NK-92 (cell line): ENCODE data around the gene CENPT.

Source experiments
- DNase-seq: peaks from one replicate; lab custom pipeline; 2025; ENCODE audit not compliant: unreplicated experiment; lab: John Stamatoyannopoulos, UW

Gene CENPT

DNA sequence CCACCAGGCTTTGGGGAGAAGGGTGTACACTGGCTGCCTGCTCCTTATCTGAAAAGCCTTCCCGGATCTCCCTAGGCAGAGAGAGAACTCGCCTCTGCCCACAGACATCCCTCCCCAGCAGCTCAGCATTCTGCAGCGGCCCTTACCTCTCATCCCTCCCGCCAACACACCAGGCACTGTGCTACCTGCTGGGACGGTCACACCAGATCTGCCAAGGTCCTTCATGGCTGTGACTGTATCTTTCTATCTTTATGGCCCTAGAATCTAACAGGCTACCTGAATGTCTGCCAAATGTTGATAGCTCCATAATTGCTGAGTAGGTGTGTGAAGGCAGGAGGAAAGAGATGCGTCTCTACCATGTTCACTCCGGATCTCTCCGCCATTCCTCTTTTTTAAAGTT, 32.9 kb downstream of the CENPT start:
- DNase-seq = no peak

DNA sequence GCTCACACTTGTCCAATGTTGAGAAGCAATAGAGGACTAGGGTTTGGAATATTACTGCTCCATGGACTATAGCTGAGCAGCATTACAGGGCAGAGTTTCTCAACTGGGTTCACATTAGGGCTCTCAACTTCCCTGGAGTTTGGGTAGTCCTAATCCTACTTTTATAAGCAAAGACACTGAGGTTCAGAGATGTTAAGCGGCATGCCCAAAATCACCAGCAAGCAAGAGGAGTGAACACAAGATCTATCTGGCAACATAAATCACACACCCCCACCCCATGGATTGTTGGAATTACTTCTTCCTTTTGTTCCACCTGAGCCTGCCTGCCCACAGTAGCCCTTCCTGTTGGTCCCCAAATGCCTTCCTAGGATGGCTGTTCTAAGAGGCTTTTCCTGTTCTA, 35.6 kb downstream of the CENPT start:
- DNase-seq = no peak

GRCh38 chr16:67807148-67807682, 40.3 kb downstream of the CENPT start:
- DNase-seq = no peak

GRCh38 chr16:67806428-67807147, 40.9 kb downstream of the CENPT start, which contains the start of the genes RANBP10 and TSNAXIP1:
Gene RANBP10 (minus strand): TSS chr16:67806560. CDS start chr16:67806536, 24 bp downstream.
Gene TSNAXIP1 (plus strand): TSS chr16:67806889. CDS start chr16:67807150, 261 bp downstream.
- DNase-seq = peak; percentile 78

GRCh38 chr16:67805718-67806427, 41.6 kb downstream of the CENPT start:
- DNase-seq = no peak

DNA sequence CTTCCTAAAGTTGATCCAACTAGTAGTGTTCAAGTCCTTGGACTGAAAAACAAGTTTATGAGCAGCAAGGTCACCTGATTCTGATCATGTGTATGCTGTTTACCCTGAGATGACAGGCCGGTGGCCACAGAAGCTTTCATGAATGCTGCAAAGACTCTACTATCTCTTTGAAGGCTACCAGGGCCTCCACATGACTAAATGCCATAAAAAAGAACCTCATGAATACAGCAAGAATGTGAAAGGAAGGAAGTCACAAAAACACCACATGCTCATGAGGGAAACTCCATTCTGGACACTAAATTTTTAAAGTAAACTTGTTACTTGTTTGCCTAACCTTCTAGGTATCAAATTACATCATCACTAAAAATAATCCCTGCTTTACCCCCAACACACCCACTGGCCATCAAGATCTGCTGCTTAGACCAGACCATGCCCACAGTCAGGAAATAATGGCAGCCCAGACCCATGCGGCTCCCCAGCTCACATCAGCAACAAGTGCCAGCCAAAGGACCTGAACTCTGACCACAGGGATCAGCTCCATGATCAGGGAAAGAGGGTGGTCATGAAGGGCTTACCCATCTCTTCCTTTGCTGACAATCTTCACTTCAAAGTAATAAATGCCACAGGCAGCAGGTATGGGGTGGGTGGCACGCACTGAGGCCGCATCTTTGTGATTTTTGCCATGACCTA, 42.5 kb downstream of the CENPT start:
- DNase-seq = no peak

DNA sequence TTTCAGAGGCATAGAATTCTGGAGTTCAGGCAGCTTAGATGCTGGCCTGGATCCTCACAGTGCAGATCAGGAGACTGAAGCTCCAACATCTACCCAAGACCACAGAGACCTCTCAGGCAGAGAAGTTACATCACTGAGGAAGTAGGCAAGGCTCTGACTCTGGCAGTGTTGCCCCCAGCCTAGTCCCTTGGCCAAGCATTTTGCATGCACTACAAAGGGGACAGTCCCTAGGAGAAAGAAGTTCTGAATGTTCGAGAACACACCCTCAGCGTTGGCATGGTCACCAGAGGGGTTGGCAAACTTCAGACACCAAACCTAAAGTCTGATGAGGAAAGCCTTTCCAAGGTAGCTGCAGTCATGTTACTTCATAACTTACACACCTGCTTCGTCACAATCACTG, 43.6 kb downstream of the CENPT start:
- no peak for DNase-seq

GRCh38 chr16:67801883-67802282, 45.6 kb downstream of the CENPT start:
- DNase-seq = no peak

DNA sequence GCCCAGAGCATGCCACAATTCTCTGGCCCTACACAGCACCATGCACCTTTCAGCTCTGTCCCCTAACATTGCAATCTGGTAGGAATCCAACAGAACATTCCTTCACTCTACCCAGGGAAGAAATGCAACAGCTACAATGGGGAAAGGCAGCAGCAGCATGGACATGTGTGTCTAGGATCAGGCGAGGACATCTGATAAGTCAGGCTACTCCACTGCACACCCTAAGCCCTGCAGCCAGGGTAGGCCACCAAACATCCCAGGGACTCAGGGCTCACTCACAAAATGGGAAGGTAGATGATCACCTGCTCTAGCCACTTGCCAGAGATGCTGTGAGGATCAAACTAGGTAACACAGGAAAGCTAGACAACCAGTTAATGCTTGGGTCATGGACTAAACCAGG, 46.3 kb downstream of the CENPT start:
- DNase-seq = no peak

DNA sequence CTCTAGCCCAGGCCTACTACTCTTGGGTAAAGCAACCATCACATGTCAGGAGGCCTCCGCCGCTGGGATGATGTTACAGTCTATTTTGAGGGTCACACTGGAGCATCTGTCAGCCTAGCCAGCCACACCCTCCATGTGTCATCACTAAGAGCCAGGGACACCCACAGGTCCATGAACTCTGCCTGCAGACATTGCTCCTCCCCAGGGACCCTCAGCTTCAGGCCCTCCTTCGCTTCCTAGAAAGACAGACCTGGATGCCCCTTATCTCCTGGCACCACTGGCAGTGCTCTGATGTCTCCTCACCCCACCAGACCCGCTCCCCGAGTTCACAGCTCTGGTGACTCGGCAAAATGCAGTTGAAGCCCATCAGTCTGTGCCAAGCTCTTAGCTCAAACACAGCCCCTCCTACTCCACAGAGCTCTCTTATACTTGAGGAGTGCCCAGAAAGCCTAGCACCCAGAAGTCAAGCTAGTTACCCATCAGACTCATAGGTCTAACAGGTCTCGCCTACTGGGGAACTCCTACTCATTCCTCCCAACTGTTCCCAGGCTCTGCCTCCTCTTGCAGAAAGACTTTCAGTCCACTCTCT, 47.1 kb downstream of the CENPT start:
- no peak for DNase-seq

GRCh38 chr16:67796099-67796718, 51.3 kb downstream of the CENPT start:
- no peak for DNase-seq

DNA sequence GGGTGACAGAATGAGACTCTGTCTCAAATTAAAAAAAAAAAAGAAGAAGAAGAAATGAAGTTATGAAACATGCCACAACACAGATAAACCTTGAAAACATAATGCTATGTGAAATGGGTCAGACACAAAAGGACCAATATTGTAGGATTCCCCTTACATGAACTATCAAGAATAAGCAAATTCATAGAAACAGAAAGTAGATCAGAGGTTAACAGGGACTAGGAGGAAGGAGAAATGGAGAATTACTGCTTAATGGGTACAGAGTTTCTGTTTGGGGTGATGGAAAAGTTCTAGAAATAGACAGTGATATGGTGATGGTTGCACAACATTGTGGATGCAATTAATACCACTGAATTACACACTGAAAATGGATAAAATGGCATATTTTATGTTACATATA, 57.4 kb downstream of the CENPT start:
- no peak for DNase-seq

DNA sequence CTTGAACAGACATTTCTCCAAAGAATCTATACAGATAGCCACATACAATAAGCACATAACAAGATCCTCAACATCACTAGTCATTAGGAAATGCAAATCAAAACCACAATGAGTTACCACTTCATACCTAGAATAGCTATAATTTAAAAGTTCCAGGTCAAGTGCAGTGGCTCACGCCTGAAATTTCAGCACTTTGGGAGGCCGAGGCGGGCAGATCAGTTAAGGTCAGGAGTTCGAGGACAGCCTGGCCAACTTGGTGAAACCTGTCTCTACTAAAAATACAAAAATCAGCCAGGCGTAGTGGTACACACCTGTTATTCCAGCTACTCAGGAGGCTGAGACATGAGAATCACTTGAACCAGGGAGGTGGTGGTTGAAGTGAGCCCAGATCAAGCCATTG, 61.0 kb downstream of the CENPT start:
- DNase-seq = no peak

DNA sequence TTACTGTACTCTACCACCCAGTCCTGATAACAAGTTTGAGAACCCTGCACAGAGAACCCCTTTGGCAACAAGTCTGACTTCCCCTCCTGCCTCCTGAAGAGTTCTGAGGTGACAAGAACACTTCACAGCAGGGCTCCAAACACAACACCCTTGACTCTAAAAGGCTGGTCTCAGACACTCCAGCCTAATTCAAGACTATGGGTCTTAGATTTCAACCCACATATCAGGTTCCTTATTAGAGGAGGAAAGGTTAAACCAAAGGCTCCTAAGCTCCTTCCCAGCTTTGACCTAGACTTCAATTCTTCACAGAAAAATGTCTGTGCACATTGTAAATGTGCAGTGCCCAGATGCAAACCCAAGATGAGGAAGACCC, 64.2 kb downstream of the CENPT start:
- DNase-seq = no peak

GRCh38 chr16:67782567-67783352, 64.7 kb downstream of the CENPT start:
- DNase-seq = no peak

GRCh38 chr16:67781565-67781921, 66.0 kb downstream of the CENPT start:
- DNase-seq = no peak

GRCh38 chr16:67780847-67781564, 66.5 kb downstream of the CENPT start:
- DNase-seq = no peak

DNA sequence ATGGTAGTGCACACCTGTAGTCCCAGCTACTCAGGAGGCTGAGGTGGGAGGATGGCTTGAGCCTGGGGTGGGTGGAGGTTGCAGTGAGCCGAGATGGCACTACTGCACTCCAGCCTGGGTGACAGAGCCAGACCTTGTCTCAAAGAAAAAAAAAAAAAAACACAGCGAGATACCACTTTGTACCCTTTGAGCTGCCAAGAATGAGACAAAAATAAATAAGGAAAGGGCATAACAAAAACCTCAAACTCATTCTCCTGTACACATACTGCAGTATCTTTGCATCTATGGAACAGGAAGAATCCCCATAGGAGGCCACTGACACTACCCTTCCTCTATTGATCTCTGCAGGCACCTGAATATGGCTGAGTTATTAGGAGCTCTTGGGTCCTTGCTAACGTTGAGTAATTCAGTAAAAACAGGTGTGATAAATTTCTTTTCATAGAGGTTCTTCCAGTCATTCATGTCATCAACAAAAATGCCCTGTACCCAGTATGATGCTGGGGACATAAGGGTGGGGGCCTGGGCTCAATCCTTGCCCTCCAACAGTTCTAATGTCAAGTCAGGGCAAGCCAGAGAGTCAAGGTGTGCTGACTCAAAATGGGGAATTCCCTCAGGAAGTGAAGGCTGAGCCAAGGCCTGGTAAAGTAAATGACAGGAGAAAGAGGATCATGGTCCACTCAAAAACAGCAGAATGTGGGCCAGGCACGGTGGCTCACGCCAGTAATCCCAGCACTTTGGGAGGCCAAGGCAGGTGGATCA, 68.1 kb downstream of the CENPT start:
- no peak for DNase-seq
